Amygdala (tissue), 56 donors: Measurements from ENCODE around the gene HS1BP3.

Source experiments
- DNase-seq, 56 donors: peaks; one replicate each; lab custom pipeline; 2025; lab: John Stamatoyannopoulos, UW

HS1BP3 gene

GRCh38 chr2:20648206-20648605 is 2.7 kb downstream of the HS1BP3 start:
- no peak for DNase-seq

DNA sequence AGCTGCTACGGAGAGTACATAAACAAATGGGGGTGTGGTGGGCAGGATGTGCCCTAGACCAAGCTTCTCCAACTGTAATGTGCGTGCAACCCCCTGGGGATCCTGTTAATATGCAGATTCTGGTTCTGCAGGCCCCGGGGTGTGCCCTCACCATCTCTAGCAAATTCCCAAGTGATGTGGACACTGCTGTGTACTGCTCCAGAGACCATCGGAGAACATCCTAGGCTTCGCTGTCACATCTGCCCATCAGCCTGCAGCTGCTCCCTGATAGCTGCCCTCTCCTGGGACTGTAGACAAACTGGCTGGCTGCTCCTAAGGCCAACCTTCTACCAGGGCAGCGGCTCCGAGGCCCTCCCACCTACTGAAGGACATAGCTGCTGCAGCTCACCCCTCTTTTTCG is 3.2 kb downstream of the HS1BP3 start:
- DNase-seq: no peak

DNA sequence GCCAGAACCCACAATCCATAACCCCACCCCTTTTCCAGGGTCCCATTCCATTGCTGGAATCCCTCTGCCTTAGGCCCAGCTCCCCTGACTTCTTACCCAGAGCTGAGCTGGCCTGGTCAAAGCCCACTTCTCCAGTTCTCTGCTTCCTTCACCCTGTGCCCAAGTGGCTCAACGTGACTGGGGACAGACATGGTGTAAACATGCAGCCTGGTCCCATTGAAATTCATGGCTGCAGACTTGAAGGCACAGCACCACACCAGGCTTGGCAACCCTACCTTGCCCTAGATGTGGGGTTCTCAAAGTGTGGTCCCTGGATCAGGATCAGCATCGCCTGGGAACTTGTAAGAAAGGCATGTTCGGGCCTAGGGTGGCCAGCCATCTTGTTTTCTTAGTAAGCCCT is 3.7 kb downstream of the HS1BP3 start:
- DNase-seq: no peak

- no peak for DNase-seq
These were observed 4.5 kb downstream of the HS1BP3 start for GRCh38 chr2:20646446-20646845.

DNA sequence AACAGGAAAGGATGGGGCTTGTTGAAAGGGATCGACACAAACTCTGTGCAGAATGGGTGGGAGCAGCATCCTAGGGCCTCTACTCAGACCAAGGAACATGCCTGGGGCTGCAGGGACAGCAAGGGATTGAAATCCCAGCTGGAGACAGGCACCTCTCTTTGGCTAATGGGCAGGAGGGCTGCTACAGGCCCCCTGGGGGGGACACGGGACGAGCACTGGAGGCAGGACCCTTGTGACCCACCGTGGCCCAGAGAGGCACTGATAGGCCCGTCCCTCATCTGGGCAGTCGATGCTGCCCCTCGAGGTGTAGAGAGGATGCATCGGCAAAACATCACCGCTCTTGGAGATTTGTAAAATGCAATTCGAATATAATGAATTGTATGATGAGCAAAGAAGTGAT is 5.1 kb downstream of the HS1BP3 start:
- no peak for DNase-seq

DNA sequence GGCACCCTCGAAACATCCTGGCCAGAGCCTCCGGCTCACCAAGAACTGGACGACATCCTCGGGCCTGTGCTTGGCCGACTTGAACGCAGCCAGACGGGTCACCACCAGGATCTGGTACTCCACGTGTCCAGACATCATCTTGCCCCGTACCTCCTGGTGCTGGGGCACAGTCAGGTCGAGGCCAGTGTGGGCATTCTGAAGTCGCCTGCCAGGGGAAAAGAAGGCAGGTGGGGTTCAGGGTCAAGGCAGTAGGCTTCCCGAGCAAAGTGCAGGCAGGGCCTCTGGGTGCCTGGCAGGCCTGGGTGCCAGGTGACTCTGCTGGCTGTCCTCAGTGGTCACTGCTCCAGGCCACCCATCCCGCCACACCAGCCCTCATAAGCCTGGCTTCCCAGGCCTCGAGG is 5.6 kb downstream of the HS1BP3 start:
- DNase-seq: no peak

DNA sequence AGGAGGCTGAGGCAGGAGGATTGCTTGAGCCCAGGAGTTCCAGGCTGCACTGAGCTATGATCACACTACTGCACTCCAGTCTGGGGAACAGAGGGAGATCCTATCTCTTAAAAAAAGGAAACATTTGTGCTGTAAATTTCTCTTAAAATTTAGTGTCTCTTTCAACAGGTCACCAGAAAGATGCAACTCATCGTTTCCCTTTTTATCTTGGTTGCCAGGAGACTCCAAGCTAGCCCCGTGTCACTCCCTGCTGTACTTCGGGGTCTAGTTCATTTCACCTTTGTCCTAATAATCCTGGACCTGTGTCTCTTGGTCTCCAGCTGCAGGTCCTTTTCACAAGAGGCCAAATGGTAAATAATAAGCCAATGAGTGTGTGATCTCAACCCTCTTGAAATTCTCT is 7.1 kb downstream of the HS1BP3 start:
- no peak for DNase-seq

- no peak for DNase-seq
These were observed 7.8 kb downstream of the HS1BP3 start for GRCh38 chr2:20643060-20643459.

DNA sequence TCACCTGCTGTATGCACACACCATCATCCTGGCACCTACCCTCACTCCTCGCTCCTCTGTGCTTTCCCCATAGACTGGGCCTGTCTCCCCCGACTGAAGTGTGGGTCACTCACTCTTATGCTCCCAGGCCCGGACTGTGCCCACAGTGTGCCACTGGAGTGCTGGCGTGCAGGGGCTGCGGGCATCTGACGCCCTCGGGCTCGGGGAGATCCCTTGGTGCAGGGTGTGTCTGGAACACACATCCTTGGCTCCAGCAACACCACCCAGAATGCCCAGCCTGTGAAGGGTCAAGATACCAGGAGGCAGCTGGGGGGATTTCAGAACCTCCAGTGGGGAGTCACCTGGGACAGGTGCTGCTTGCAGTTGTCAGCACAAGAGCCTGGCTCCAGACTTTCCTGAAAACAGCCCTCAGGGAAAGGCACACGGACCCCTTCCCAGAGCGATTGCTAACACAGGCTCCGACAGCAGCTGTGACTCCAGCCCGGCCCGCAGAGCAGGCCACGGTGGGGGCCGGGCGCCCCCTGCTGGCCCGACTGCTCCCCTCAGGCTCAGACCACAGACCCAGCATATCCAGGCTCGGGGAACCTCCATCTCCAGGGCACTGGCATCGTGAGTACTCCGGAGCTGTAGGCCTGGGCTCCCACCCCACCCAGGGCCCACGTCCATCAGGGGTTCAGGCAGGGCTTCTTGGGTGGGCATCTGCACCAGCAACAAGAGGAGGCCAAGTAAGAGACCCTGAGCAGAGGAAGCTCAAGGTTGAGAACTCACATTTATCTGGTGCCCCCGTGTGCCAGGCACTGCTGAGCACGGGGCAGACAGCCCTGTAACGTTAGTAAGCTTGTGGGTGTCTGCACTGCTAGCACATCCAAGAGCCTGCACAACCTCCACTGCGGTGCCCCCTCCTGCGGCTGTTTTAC is 8.6 kb downstream of the HS1BP3 start:
- peak in 53 of 56 donors; percentile 9 to 88 (median 61) for DNase-seq

GRCh38 chr2:20641123-20641985 is 9.5 kb downstream of the HS1BP3 start:
- DNase-seq: peak in 1 of 56 donors; percentile 32

GRCh38 chr2:20640411-20641122 is 10.3 kb downstream of the HS1BP3 start:
- peak in 16 of 56 donors; percentile 19 to 48 (median 32) for DNase-seq

GRCh38 chr2:20638646-20639430 is 12.1 kb downstream of the HS1BP3 start:
- DNase-seq: no peak

DNA sequence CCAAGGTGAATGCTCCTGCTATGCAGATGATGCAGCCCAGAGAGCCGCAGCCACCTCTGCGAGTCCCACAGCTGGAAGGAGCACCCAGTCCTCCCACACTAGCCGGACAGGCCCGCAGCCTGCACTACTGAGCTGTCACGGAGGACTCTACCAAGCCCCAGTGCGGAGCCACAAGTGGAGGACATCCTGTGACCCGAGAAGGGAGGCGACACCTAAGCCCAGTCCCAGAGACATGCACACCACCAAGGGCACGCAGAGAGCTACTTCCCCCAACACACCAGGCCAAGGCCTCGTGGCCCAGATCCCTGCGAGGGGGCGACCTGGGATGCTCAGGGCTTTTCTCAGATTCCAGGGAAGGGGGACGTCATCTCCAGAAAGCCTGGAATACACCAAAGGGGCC is 12.9 kb downstream of the HS1BP3 start:
- no peak for DNase-seq

GRCh38 chr2:20637147-20637546 is 13.8 kb downstream of the HS1BP3 start:
- peak in 2 of 56 donors; percentile 17 to 28 for DNase-seq

GRCh38 chr2:20635675-20636584 is 15.0 kb downstream of the HS1BP3 start:
- peak in 55 of 56 donors; percentile 24 to 90 (median 76) for DNase-seq

DNA sequence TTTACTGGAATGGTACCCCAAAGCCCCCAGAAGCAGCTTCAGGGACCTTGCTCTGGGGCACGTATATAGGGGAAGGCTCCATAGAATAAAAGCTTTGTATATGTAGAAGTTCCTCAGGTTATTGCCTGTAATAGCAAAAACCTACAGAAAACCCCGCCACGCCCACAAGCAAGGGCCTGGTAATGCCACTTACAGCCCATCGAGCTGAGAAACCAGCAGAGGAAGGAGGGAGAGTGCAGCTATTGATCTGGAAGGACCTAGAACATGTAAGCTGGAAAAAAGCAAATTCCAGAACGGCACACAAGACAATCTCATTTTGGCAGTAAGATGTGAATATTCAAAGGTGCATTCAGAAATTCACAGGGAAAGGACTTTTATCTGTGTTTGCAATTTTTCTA is 15.8 kb downstream of the HS1BP3 start:
- no peak for DNase-seq

- DNase-seq: no peak
These were observed 16.3 kb downstream of the HS1BP3 start for GRCh38 chr2:20634507-20635112.

DNA sequence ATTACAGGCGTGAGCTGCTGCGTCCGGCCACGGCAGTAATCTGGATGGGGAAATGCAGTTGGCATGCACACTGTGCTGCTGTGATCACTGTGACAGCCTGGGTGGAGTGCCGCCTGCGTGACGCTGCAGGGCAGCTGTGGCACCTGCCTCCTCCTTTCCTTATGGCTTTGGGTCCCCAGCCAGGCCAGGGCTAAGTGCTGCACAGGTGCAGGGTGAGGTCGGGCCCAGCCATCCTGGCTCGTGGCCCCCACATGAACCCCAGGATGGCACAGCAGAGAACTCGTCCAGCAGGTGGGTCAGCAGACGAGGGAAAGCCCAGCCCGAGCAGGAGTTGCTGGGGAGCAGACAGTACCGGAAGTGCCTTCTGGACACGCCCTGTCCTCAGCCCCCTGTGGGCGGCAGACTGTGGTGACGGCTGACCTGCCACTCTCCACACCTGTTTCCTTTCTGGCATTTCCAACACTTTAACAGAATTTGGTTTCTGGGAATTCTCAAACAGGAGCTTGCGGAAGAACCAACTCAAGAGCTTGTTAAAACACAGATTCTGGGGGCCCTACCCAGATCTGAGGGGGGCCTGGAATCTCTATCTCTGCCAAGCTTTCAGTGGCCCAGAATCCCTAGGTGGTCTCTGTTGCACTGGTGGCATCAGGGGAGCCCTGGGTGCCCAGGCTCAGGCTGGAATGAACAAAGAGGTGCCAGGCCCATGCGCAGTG is 16.9 kb downstream of the HS1BP3 start:
- DNase-seq: no peak
